Upper lobe of left lung (tissue), 4 donors: ENCODE measurements around the gene KDM2A.

Experiments
- CTCF ChIP-seq, 6 experiments: fragments of 450-650 bp in 4 of 6; fragments of 200-600 bp in 2 of 6; sonication (generic) in 2 of 6; IDR thresholded peaks; one replicate each; pipeline ENCODE4 v1.5.1; 2016 to 2019; ENCODE audit warnings: antibody characterized with exemption in 6 of 6
- EP300 ChIP-seq, 4 donors: sonication (generic); formaldehyde crosslinking; IDR thresholded peaks; one replicate each; pipeline ENCODE4 v1.5.1; 2017; ENCODE audit warnings: antibody characterized with exemption in 4 of 4, control low read depth in 2 of 4
- POLR2A ChIP-seq, 4 donors: fragments of 450-650 bp; IDR thresholded peaks; one replicate each; pipeline ENCODE4 v1.5.1; 2016 to 2017; ENCODE audit warnings: antibody characterized with exemption in 4 of 4, mild to moderate bottlenecking in 2 of 4
- POLR2AphosphoS5 ChIP-seq, 2 donors: sonication (generic); formaldehyde crosslinking; IDR thresholded peaks; one replicate each; pipeline ENCODE4 v1.5.1; 2017; ENCODE audit warnings: antibody characterized with exemption in 2 of 2

- TF ChIP-seq POLR2A (IDR thresholded peaks at IDR 0.05): no peak
- TF ChIP-seq CTCF (IDR thresholded peaks at IDR 0.05): no peak
- no peak for TF ChIP-seq EP300 (IDR thresholded peaks at IDR 0.05)
- peak; percentile 14 to 43 for TF ChIP-seq POLR2AphosphoS5 (IDR thresholded peaks at IDR 0.05)
These were observed 151.5 kb downstream of the KDM2A start for GRCh38 chr11:67270256-67271204.
